SH-SY5Y (cell line): Measurements from ENCODE around the gene WNK2.

ENCODE experiments used
- GATA2 ChIP-seq: IDR thresholded peaks from 2 replicates; pipeline ENCODE4 v1.6.1; 2011; ENCODE audit warnings: mild to moderate bottlenecking, low read depth, low read length
- GATA3 ChIP-seq: IDR thresholded peaks from 2 replicates; pipeline ENCODE4 v1.6.1; 2011; ENCODE audit warnings: low read depth, mild to moderate bottlenecking, low read length, moderate library complexity

DNA sequence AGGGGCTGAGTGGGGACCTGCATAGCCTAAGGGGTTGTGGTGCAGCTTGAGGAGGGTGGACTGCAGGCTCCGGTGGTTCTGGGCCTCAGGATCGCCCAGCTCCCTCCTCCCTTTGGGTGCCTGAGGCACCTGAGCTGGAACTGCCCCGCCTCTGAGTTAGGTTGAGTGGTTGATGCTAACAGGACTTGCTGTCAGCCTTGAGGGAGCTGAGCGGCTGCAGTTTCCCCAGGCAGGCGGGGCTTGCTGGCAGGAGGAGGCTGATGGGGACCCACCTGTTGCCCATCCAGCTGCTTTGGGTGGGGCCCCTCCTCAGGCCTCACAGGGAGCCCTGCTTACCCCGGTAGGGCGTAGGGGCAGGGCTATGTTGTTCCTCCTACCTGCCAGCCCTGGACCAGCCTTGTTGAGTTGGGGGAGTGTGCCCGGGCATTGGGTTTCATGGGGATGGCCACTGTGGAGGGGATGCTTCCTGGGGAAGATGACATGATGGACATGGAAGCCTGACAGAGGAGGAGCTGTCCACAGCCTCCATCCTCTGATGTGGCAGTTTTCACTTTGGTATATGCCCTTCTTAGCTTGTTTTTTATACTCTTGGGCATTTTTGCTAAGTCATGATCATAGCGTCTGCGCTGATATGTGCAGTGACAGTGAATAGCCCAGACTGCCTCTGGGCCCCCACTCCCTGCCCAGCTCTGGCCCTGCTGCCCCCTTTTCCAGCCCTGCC is 14.3 kb downstream of the WNK2 start:
- no peak for TF ChIP-seq GATA3
- no peak for TF ChIP-seq GATA2
